IMR-90 (cell line): ENCODE results near the gene INTS15.

Experiments used
- FOS ChIP-seq: fragments of 150-350 bp; IDR thresholded peaks from 2 replicates; pipeline ENCODE4 v1.6.1; 2016; ENCODE audit warnings: low read depth, low read length
- RAD21 ChIP-seq: IDR thresholded peaks from 2 replicates; pipeline ENCODE4 v1.6.1; 2012; ENCODE audit warnings: low read length, improper control_type of control experiment
- RCOR1 ChIP-seq: IDR thresholded peaks from 2 replicates; pipeline ENCODE4 v1.6.1; 2012; ENCODE audit warnings: mild to moderate bottlenecking, low read length, improper control_type of control experiment; ENCODE audit not compliant: insufficient replicate concordance
- SMC3 ChIP-seq: fragments of 150-350 bp; IDR thresholded peaks from 2 replicates; pipeline ENCODE4 v1.6.1; 2016; ENCODE audit warnings: low read depth, mild to moderate bottlenecking, antibody characterized with exemption, low read length, moderate library complexity
- TF ChIP-seq, protein P1 (sequence below): fragments of 150-350 bp; IDR thresholded peaks from 2 replicates; pipeline ENCODE4 v1.6.1; 2016; ENCODE audit warnings: low read depth, mild to moderate bottlenecking, low read length, moderate library complexity, borderline replicate concordance
- TF ChIP-seq, protein P2 (sequence below): conservative IDR thresholded peaks from 2 replicates; pipeline ENCODE4 v1.5.1; 2012; ENCODE audit warnings: mild to moderate bottlenecking, low read depth, low read length, improper control_type of control experiment
- TF ChIP-seq, protein P3 (sequence below): fragments of 150-350 bp; IDR thresholded peaks from 2 replicates; pipeline ENCODE4 v1.6.1; 2017; ENCODE audit warnings: mild to moderate bottlenecking, antibody characterized with exemption, low read length, low read depth

DNA sequence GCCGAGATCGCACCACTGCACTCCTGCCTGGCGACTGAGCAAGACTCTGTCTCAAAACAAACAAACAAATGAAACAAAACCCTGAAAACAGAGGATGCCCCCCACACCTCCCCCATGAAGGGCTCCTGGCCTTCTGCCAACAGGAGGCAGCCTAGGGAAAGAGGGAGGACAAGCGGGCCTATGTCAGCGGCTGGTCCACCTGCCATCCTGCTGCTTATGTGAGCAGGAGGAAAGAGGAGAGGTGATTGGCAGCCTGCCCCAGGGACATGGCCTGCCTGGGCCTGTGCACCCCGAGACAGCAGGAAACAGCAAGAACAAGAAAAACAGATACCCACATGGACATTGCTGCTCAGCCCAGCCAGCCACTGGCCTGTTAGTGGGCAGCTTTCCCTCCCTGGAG is 38.2 kb downstream of the INTS15 start:
- TF ChIP-seq SMC3 = no peak
- TF ChIP-seq, protein P1, sequence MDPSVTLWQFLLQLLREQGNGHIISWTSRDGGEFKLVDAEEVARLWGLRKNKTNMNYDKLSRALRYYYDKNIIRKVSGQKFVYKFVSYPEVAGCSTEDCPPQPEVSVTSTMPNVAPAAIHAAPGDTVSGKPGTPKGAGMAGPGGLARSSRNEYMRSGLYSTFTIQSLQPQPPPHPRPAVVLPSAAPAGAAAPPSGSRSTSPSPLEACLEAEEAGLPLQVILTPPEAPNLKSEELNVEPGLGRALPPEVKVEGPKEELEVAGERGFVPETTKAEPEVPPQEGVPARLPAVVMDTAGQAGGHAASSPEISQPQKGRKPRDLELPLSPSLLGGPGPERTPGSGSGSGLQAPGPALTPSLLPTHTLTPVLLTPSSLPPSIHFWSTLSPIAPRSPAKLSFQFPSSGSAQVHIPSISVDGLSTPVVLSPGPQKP = no peak
- TF ChIP-seq, protein P2, sequence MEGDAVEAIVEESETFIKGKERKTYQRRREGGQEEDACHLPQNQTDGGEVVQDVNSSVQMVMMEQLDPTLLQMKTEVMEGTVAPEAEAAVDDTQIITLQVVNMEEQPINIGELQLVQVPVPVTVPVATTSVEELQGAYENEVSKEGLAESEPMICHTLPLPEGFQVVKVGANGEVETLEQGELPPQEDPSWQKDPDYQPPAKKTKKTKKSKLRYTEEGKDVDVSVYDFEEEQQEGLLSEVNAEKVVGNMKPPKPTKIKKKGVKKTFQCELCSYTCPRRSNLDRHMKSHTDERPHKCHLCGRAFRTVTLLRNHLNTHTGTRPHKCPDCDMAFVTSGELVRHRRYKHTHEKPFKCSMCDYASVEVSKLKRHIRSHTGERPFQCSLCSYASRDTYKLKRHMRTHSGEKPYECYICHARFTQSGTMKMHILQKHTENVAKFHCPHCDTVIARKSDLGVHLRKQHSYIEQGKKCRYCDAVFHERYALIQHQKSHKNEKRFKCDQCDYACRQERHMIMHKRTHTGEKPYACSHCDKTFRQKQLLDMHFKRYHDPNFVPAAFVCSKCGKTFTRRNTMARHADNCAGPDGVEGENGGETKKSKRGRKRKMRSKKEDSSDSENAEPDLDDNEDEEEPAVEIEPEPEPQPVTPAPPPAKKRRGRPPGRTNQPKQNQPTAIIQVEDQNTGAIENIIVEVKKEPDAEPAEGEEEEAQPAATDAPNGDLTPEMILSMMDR = no peak
- TF ChIP-seq, protein P3, sequence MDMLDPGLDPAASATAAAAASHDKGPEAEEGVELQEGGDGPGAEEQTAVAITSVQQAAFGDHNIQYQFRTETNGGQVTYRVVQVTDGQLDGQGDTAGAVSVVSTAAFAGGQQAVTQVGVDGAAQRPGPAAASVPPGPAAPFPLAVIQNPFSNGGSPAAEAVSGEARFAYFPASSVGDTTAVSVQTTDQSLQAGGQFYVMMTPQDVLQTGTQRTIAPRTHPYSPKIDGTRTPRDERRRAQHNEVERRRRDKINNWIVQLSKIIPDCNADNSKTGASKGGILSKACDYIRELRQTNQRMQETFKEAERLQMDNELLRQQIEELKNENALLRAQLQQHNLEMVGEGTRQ = no peak
- TF ChIP-seq RCOR1 = no peak
- TF ChIP-seq RAD21 = no peak
- no peak for TF ChIP-seq FOS
